SK-N-SH (cell line): Measurements from ENCODE around the gene LCN15. TPM values are rescaled to one million over a fixed set of nuclear protein-coding genes. Genes with fewer than 3 reads are reported as not detected.
A peak's percentile ranks its signal among the peaks of the same experiment; 100 is the strongest.

ENCODE experiments used
- CTCF ChIA-PET: fragments of 300-600, 350-600 bp; formaldehyde crosslinking; extraction: SDS; loops from one replicate; lab custom pipeline; 2021; lab: Yijun Ruan, JAX
- POLR2A ChIA-PET: fragments of 350-600 bp; sonication (Branson Sonifier 250); formaldehyde crosslinking; extraction: SDS; loops from one replicate; lab custom pipeline; 2020; ENCODE audit warnings: antibody characterized with exemption, inconsistent platforms; lab: Yijun Ruan, JAX
- DNase-seq: peaks from one replicate; pipeline ENCODE4 v3.0.0; 2012
- H2AFZ ChIP-seq: fragments of 200-600 bp; sonication (generic); 2 replicates; pipeline ENCODE4 v1.8.1; 2016; ENCODE audit warnings: antibody characterized with exemption, mild to moderate bottlenecking, low read depth
- H3F3A ChIP-seq: fragments of 200-600 bp; sonication (generic); replicated peaks from 2 replicates; pipeline ENCODE3; 2016; ENCODE audit warnings: antibody characterized with exemption, mild to moderate bottlenecking; ENCODE audit not compliant: insufficient read depth
- H3K27ac ChIP-seq, 2 experiments: fragments of 200-500 bp in 1 of 2; fragments of 200-600 bp in 1 of 2; sonication (Bioruptor generic) in 1 of 2; sonication (generic), shearing (Covaris generic) in 1 of 2; 2 replicates each; pipeline versions ENCODE4 v1.5.1 to v1.6.1; 2014 to 2016; ENCODE audit warnings: low read depth in 2 of 2, inconsistent platforms in 1 of 2, low read length in 1 of 2, mild to moderate bottlenecking in 1 of 2, mixed read lengths in 1 of 2
- H3K27me3 ChIP-seq: fragments of 200-600 bp; sonication (generic), shearing (Covaris generic); 2 replicates; pipeline ENCODE4 v1.6.1; 2016; ENCODE audit warnings: mixed run types; ENCODE audit not compliant: insufficient read depth
- H3K36me3 ChIP-seq, 2 experiments: fragments of 200-500 bp in 1 of 2; fragments of 200-600 bp in 1 of 2; sonication (Bioruptor generic) in 1 of 2; sonication (generic) in 1 of 2; replicated peaks in 1 of 2; 2 replicates each; pipeline versions ENCODE3 to v1.5.1; 2014 to 2016; ENCODE audit warnings: low read length in 1 of 2, mild to moderate bottlenecking in 1 of 2; ENCODE audit not compliant: insufficient read depth in 2 of 2, control insufficient read depth in 1 of 2
- H3K4me1 ChIP-seq, 2 experiments: fragments of 200-500 bp in 1 of 2; fragments of 200-600 bp in 1 of 2; sonication (Bioruptor generic) in 1 of 2; sonication (generic), shearing (Covaris generic) in 1 of 2; 2 replicates each; pipeline versions ENCODE4 v1.5.1 to v1.6.1; 2014 to 2016; ENCODE audit warnings: low read depth in 1 of 2, low read length in 1 of 2, mixed run types in 1 of 2; ENCODE audit not compliant: insufficient read depth in 2 of 2, control insufficient read depth in 1 of 2
- H3K4me2 ChIP-seq: fragments of 200-600 bp; sonication (generic), shearing (Covaris generic); 2 replicates; pipeline ENCODE4 v1.6.1; 2017; ENCODE audit warnings: mixed run types
- H3K4me3 ChIP-seq, 2 experiments: fragments of 200-500 bp in 1 of 2; fragments of 200-600 bp in 1 of 2; sonication (Bioruptor generic) in 1 of 2; sonication (generic), shearing (Covaris generic) in 1 of 2; 2 replicates each; pipeline versions ENCODE4 v1.5.1 to v1.8.1; 2014 to 2016; ENCODE audit warnings: low read depth in 2 of 2, inconsistent platforms in 1 of 2, low read length in 1 of 2, mild to moderate bottlenecking in 1 of 2, mixed read lengths in 1 of 2, moderate library complexity in 1 of 2
- H3K79me2 ChIP-seq: fragments of 200-600 bp; sonication (generic); 2 replicates; pipeline ENCODE4 v1.8.1; 2017; ENCODE audit warnings: mild to moderate bottlenecking; ENCODE audit not compliant: insufficient read depth
- H3K9ac ChIP-seq: fragments of 200-600 bp; sonication (generic); 2 replicates; pipeline ENCODE4 v1.6.1; 2017; ENCODE audit warnings: mixed run types
- H3K9me2 ChIP-seq: fragments of 200-600 bp; sonication (generic); 2 replicates; pipeline ENCODE4 v1.6.1; 2017; ENCODE audit warnings: mixed run types
- H3K9me3 ChIP-seq: fragments of 200-600 bp; sonication (generic); 2 replicates; pipeline ENCODE4 v1.6.1; 2017; ENCODE audit warnings: mixed run types, mild to moderate bottlenecking, moderate library complexity
- H4K20me1 ChIP-seq: fragments of 200-600 bp; sonication (generic); 2 replicates; pipeline ENCODE4 v1.6.1; 2017; ENCODE audit warnings: mild to moderate bottlenecking, mixed run types; ENCODE audit not compliant: insufficient read depth
- CHD2 ChIP-seq: fragments of 150-350 bp; IDR thresholded peaks from 2 replicates; pipeline ENCODE4 v1.6.1; 2018; ENCODE audit warnings: low read length; ENCODE audit not compliant: partially characterized antibody
- FOSL2 ChIP-seq: IDR thresholded peaks from 2 replicates; pipeline ENCODE4 v1.4.0; 2012; ENCODE audit warnings: low read depth, mild to moderate bottlenecking, moderate library complexity, borderline replicate concordance
- GABPA ChIP-seq: IDR thresholded peaks from 2 replicates; pipeline ENCODE4 v1.4.0; 2012; ENCODE audit warnings: low read depth, mild to moderate bottlenecking
- GATA2 ChIP-seq: sonication (generic); formaldehyde crosslinking; IDR thresholded peaks from 2 replicates; pipeline ENCODE4 v1.5.0; 2020; ENCODE audit warnings: mild to moderate bottlenecking, missing genetic modification reagents
- MAX ChIP-seq: IDR thresholded peaks from 2 replicates; pipeline ENCODE4 v1.4.0; 2012; ENCODE audit warnings: low read depth
- MXI1 ChIP-seq: IDR thresholded peaks from 2 replicates; pipeline ENCODE4 v1.6.1; 2012; ENCODE audit warnings: mild to moderate bottlenecking, low read depth, low read length, improper control_type of control experiment
- RAD21 ChIP-seq: IDR thresholded peaks from 2 replicates; pipeline ENCODE4 v1.6.1; 2012; ENCODE audit warnings: mild to moderate bottlenecking, low read length
- REST ChIP-seq: IDR thresholded peaks from 2 replicates; pipeline ENCODE4 v1.6.1; 2012; ENCODE audit warnings: mild to moderate bottlenecking, low read depth, low read length, moderate library complexity
- RXRA ChIP-seq: IDR thresholded peaks from 2 replicates; pipeline ENCODE4 v1.4.0; 2012; ENCODE audit warnings: low read depth, mild to moderate bottlenecking, borderline replicate concordance
- SMC3 ChIP-seq: IDR thresholded peaks from 2 replicates; pipeline ENCODE4 v1.6.1; 2012; ENCODE audit warnings: low read depth, low read length, improper control_type of control experiment
- ZBTB33 ChIP-seq: IDR thresholded peaks from 2 replicates; pipeline ENCODE4 v1.4.0; 2012; ENCODE audit warnings: low read depth, borderline replicate concordance
- WGBS: methylation state at CpG from one replicate; pipeline ENCODE4 v1.1.6; 2017; ENCODE audit warnings: low lambda C conversion rate; 5-methylcytosine and 5-hydroxymethylcytosine counted together
- polyA plus RNA-seq, 3 experiments: library from polyadenylated mRNA; depleted of rRNA; stranded (reverse); fragments of >200 nt; gene quantifications; 2 replicates each; pipeline ENCODE4 v1.2.3, GENCODE V29; 2012

Gene LCN15
- polyA plus RNA-seq, 1 of the 3 experiments (the other 2 are of a cell fraction), result 0.08 TPM

- H2AFZ ChIP-seq, result peak overlapping the region; percentile 74; the same call in 1 of the 2 replicates
- peak overlapping the region; percentile 25; the same call in 1 of the 2 replicates for H3K9ac ChIP-seq
- no peaks in the 10 kb centered on the region for H3K79me2 ChIP-seq
- peak overlapping the region in 1 of 2 experiments; percentile 54; a peak in 2 of 4 replicates for H3K27ac ChIP-seq
- POLR2A ChIA-PET, result interaction anchor here (1.2 kb wide), 1 partner anchor 40 kb away, joined by 4 read pairs; no protein-coding TSS in a partner anchor
- no peaks in the 10 kb centered on the region for H3K27me3 ChIP-seq
- H4K20me1 ChIP-seq, result no peaks in the 10 kb centered on the region
- CTCF ChIA-PET, result interaction anchor here (0.8 to 2.8 kb wide), 9 partner anchors 10 to 144 kb away, joined by 3 to 14 read pairs (median 5); partner anchors contain the start of genes AJM1, C8G, FBXW5 and LCN8
- WGBS, result 3% methylated on average over 23 of the region's 63 CpGs
- H3K9me2 ChIP-seq, result no peaks in the 10 kb centered on the region
- H3K4me1 ChIP-seq, result peaks cover 5 to 40% of the 10 kb centered on the region in 2 experiments; a peak in 2 of 4 replicates
- H3K9me3 ChIP-seq, result no peaks in the 10 kb centered on the region
- H3K4me2 ChIP-seq, result peak overlapping the region; percentile 97
- peak; percentile 97 for DNase-seq
- H3F3A ChIP-seq, result peaks cover 14% of the 10 kb centered on the region
- peaks cover 0 to 3% of the 10 kb centered on the region in 2 experiments for H3K36me3 ChIP-seq
- TF ChIP-seq RXRA (no peak), MXI1 (peak; percentile 11; the same call in 1 of the 2 replicates), GATA2 (no peak), MAX (peak; percentile 30; the same call in 1 of the 2 replicates), REST (no peak)
- H3K4me3 ChIP-seq, result peak overlapping the region; percentile 51 to 66
These were observed 35.7 kb upstream of the LCN15 start for GRCh38 chr9:136799854-136800657.

DNA sequence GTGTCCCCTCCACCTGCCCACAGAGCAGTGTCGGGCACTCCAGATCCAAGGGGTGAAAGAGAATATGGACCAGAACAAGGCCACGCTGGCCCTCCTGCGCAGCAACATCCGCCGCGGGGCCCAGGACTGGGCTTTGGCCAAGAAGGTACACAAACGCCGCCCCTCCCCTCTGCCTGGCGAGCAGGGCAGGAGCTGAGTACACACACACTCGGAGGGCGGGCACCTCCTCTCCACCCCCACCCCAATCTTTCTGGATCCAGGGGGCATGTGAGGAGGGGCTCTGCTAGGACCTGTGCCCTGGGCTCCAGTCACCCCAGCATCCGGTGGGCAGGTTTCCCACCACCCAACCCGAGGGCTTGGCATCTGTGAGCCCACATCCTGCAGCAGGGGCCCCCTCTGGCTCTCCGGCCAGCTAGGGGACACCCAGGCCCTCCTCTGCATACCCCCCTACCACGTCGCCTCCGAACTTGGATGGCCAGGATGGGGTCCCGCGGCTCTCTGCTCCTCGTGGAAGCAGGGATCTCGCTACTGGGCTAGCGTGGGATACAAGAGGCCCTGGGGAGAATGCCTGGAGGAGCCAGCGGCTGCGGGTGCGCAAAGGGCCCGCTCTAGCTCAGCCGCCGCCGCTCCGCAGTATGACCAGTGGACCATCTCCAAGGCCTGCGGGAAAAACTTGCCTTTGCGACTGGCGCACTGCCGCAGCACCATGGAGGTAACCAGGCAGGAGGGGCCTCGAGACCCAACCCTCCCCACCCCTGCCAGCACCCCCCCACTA is 34.9 kb upstream of the LCN15 start:
- Histone ChIP-seq H3K27ac (no peak overlapping the region; a peak in 1 of 4 replicates), H3K9me2 (no peaks in the 10 kb centered on the region), H3K9ac (no peak overlapping the region), H3K4me1 (peaks cover 5 to 40% of the 10 kb centered on the region in 2 experiments; a peak in 2 of 4 replicates), H3K27me3 (no peaks in the 10 kb centered on the region), H2AFZ (no peak overlapping the region), H3K9me3 (no peaks in the 10 kb centered on the region), H3K4me3 (peak overlapping the region in 1 of 2 experiments; percentile 44; a peak in 3 of 4 replicates), H3F3A (peaks cover 14% of the 10 kb centered on the region), H3K4me2 (peak overlapping the region; percentile 97), H3K36me3 (no peaks in the 10 kb centered on the region), H3K79me2 (no peaks in the 10 kb centered on the region), H4K20me1 (no peaks in the 10 kb centered on the region)
- WGBS, result 67% methylated on average over 24 of the region's 35 CpGs
- ChIA-PET CTCF (interaction anchor here (1.3 to 2.8 kb wide), 5 partner anchors 8 to 145 kb away, joined by 4 to 11 read pairs (median 6); partner anchors contain the start of genes C8G, FBXW5, LCN8 and RABL6), POLR2A (interaction anchor here (1.2 kb wide), 1 partner anchor 8 kb away, joined by 3 read pairs; the partner anchor contains the start of gene RABL6)
- DNase-seq, result no peak
- TF ChIP-seq FOSL2 (no peak), SMC3 (no peak), ZBTB33 (no peak), GABPA (no peak), RAD21 (no peak), CHD2 (no peak)
